NCI-H345 (cell line): ENCODE measurements around the gene USP22.
"Not testable (repeated sequence)": the region's sequence is repeated elsewhere in the genome, so short reads cannot be mapped to it uniquely, and the experiment has no call there.

Experiments used
- DNase-seq: peaks from one replicate; lab custom pipeline; 2025; lab: John Stamatoyannopoulos, UW

Gene USP22

DNA sequence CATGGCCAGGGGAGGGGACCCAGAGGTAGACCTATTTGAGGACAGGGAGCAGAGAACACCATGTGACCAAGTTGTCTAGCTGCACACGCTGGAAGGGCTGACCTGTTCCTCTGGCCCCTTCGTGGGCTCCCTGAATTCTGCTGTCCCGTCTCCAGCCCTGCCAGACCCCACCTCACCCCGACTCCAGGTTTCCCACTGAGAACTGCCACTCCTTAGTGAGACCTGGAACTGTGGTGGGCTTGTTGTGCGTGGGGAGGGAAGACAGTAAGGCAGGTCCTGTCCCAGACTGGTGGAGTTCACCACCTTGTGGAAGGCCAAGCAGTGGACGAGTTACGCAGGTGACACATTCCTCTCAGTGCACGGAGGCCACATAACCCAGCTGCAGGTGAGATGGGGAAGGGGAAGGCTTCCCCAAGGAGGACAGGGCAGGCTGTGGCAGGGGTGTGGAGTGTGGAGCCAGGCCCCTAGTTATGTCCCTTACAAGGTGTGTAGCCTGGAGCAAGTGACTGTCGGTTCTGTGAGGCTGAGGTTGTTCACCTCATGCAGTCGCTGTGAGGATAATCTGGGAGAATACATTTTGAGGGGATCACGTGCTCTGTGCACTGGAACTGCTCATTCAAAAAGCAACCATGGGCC is 54.7 kb downstream of the USP22 start:
- DNase-seq, result no peak

- no peak for DNase-seq
These were observed 55.3 kb downstream of the USP22 start for GRCh38 chr17:20987511-20987910.

DNA sequence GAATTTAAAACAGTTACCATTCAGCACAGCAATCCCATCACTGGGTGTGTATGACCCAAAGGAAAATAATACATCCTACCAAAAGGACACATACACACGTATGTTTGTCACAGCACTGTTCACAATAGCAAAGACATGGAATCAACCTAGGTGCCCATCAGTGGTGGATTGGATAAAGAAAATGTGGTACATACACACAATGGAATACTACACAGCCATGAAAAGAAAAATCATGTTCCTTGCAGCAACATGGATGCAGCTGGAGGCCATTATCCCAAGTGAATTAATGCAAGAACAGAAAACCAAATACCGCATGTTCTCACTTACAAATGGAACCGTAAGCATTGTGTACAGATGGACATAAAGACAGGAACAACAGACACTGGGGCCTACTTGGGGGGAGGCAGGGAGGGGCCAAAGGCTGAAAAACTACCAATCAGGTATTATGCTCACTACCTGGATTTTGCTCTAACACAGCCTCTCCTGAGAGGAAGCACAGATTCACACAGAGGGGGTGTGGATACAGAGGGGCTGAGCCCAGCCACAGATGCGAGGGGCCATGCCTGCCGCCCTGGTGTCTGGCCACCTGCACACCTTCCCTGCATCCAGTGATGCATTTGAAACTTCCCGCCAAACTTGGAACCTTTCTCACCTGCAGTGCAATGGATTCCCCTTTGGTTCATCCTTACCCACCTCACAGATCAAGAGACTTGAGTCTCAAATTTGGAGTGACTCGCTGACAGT is 55.9 kb downstream of the USP22 start:
- no peak for DNase-seq

- no peak for DNase-seq
These were observed 59.5 kb downstream of the USP22 start for GRCh38 chr17:20983359-20983637.

GRCh38 chr17:20982589-20983358 is 60.0 kb downstream of the USP22 start:
- no peak for DNase-seq

DNA sequence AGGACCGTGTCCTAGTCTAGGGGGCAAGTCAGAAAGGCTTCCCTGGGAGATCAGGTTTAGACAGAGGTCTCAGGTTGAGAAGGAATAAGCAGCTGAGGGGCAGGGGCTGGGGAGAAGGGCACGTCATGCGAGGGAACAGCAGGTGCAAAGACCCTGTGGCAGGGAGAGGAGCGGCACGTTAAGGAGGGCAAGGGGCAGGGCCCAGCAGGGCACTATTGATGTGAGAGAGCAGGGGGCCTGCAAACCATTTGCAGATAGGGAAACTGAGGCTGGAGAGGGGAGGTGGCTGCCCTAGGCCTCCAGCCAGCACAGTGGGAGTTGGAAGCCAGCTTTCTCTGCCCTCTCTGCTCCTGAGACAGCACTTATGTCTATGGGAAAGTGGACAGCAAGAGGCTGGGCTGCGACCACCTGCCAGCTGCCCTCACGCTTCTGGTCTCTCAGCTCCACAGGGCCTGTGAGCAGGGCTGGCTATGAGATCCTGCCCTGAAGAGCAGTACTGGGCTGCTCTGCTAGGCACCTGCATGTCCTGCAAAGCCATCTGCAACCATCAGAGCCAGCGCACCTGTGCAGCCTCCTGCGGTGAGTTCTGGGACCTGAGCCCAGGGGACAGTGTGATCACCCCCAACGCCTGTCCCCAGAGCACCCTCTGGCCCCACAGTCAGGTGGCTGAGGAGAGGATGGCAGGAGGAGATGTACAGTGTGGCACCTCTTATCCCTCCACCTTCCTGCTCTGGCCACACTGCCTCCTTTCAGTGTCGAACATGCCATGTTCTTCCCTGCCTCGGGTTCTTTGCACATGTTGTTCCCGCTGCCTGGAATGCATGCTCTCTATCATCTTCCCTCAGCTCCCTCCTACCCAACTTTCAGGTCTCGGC is 61.5 kb downstream of the USP22 start:
- DNase-seq, result no peak

DNA sequence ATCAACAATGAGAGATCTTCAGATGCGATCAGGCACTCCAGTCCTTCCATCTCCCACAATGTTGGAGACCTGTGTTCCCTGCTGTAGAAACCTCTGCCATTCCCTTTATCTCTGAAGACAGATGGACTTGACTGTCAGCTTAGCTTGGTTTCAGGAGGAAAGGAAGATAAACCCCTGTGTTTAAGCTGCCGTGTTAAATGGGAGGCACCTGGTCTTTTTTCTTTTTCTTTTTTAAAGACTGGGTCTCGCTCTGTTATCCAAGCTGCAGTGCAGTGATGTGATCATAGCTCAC is 63.1 kb downstream of the USP22 start:
- DNase-seq, result no peak

GRCh38 chr17:20979007-20979791 is 63.6 kb downstream of the USP22 start:
- DNase-seq, result not testable (repeated sequence)

GRCh38 chr17:20977609-20978253 is 65.1 kb downstream of the USP22 start:
- DNase-seq, result not testable (repeated sequence)

- no peak for DNase-seq
These were observed 67.2 kb downstream of the USP22 start for GRCh38 chr17:20975566-20975965.

DNA sequence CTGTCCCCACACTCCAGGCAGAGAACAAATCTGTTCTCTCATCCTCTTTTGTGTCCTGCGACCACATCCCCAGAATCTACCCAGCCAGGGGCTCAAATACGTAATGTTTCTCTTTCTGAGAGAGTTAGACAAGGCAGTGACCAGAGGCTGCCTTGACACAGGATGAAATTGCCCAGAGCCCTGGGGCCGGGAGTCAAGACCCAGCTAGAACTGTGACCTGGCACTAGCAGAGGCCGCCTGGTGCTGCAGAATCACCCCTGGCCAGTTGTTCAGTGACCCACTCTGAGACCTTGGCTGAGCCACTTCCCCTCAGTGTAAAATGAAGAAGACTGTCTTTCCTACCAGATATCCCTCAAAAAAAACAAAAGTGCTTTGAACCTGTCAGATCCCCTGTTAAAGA is 72.5 kb downstream of the USP22 start:
- DNase-seq, result no peak

- DNase-seq, result no peak
These were observed 73.7 kb downstream of the USP22 start for GRCh38 chr17:20968913-20969616.

GRCh38 chr17:20967776-20968175 is 75.0 kb downstream of the USP22 start:
- no peak for DNase-seq

- peak; percentile 4 for DNase-seq
These were observed 75.9 kb downstream of the USP22 start for GRCh38 chr17:20966870-20967269.

DNA sequence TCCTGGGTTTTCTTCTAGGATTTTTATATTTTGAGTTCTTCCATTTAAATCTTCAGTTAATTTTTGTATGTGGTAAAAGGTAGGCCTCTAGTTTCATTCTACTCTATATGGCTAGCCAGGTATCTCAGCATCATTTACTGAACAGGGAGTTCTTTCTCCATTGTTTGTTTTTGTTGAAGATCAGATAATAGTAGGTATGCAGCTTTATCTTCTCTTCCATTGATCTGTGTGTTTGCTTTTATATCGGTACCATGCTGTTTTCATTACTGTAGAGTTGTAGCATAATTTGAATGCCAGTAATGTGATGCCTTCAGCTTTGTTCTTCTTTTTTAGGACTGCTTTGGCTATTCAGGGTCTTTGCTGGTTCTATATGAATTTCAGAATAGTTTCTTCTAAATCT is 77.3 kb downstream of the USP22 start:
- DNase-seq, result peak; percentile 22

DNA sequence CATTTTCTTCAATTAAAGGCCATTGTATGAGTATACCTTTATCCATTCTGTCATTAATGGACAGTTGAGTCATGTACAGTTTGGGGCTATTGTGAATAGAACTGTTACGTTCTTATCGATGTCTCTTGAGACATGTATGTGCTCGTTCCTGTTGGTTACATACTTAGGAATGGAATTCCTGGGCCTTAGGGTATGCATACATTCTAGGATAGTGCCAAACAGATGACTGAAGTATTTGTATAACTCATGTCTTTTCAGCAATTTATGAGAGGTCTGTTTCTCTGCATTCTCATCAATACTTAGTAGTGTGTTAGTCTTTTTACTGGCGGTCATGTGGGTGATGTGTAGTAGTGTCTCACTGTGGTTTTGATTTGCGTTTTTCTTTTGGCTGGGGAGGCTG is 81.2 kb downstream of the USP22 start:
- no peak for DNase-seq

DNA sequence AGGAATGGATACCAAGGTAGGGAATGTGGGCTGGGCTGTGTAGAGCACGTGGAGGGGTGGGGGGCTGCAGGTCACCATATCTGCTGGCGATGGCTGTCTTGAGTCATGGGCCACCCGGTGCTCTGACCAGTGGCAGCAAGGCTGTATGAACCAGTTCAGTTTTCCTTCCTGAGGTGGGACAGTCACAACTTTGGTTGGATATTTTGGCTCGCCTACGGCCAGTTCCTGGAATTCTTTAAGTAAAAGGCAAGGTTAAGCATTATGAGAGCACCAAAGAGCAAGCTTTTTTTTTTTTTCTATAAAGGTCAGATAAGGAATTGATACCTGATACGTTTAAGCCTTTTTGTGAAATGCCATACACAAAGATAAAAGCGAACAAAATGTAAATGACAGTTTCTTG is 81.9 kb downstream of the USP22 start:
- DNase-seq, result no peak

DNA sequence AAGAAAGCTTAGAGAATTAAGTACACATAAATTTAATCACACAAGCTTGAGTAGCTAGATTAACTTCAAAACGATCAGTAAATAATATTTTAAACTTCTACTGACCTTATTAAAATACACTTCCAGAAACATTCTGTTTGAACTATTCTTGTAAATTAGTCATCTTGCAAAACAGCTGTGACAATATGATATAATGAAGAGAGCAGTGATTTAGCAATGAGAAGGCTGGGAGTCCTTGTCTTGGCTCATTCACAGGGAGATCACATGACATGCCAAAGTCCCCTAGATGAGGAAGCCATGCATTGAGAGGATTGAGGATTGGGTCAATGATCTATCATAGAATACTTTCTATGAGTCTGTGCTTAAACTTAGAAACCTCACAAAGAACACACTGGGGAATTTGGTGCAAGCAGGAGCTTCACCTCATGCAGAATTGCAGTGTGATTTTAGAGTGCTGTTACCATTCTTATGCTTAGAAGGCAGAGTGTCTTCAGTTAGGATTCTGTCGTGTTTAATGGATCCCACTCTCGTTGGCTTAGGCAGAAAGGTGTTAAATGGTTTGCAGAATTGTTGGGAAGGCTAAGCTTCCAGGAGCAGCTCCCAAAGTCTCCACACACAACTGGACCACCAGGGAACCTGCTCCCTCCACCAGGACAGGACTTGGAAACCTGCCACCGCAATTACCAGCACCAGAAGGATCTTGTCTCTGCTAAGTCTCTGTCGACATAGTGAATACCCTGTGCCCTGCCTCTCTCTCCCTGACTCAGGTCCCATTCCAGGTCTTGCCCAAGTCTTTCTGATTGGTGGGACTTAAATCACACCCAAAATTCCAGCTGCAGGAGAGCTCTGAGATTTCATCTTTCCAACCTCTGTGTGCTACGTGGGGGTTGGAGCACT is 87.1 kb downstream of the USP22 start:
- no peak for DNase-seq

DNA sequence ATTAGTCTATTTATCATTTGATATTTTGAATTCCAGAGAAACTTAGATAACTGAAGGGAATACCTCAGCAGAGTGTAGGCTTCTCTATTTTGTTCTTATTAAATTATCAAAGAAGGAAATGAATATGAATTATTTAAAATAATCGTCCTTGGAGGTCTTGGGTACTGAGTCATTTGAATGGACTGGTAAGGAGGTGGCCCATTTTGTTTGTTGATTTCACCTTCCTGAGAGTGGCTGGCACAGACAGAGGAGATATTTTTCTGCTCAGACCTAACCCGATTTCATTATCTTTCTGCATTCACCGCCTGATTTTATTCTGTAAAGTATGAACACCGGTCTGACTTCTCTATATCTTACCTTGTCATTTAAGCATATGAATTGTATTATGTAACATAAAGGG is 88.0 kb downstream of the USP22 start:
- DNase-seq, result no peak

DNA sequence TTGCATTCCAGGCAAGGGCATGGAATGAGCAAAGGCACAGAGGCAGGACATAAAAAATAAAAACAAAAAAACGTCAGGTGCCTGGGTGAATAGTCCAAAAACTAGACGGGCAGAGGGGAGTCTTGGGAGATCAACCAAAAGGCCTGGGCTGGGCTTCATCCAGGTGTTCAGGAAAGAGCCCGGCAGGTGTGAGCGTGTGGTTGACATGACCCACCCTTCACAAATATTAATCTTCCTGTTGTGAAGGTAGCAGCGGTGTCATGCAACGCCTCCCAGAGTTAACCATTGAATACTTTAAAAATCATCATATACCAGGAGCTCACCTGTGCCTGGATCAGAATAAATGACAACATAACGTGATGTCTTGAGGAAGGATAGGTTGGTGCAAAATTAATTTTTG is 90.6 kb downstream of the USP22 start:
- peak; percentile 77 for DNase-seq
